SK-N-SH (cell line): Measurements from ENCODE around the gene KCNQ2.

ENCODE experiments used
- MAX ChIP-seq: IDR thresholded peaks from 2 replicates; pipeline ENCODE4 v1.4.0; 2012; ENCODE audit warnings: low read depth
- MXI1 ChIP-seq: IDR thresholded peaks from 2 replicates; pipeline ENCODE4 v1.6.1; 2012; ENCODE audit warnings: mild to moderate bottlenecking, low read depth, low read length, improper control_type of control experiment
- NRF1 ChIP-seq: IDR thresholded peaks from 2 replicates; pipeline ENCODE4 v1.6.1; 2012; ENCODE audit warnings: low read depth, mild to moderate bottlenecking, low read length
- RAD21 ChIP-seq: IDR thresholded peaks from 2 replicates; pipeline ENCODE4 v1.6.1; 2012; ENCODE audit warnings: mild to moderate bottlenecking, low read length
- RXRA ChIP-seq: IDR thresholded peaks from 2 replicates; pipeline ENCODE4 v1.4.0; 2012; ENCODE audit warnings: low read depth, mild to moderate bottlenecking, borderline replicate concordance
- SMC3 ChIP-seq: IDR thresholded peaks from 2 replicates; pipeline ENCODE4 v1.6.1; 2012; ENCODE audit warnings: low read depth, low read length, improper control_type of control experiment
- TAF1 ChIP-seq: IDR thresholded peaks from 2 replicates; pipeline ENCODE4 v1.6.1; 2012; ENCODE audit warnings: low read depth, mild to moderate bottlenecking, low read length, moderate library complexity, borderline replicate concordance
- TF ChIP-seq, protein P1 (sequence below): fragments of 200-600 bp; sonication (generic); IDR thresholded peaks from 2 replicates; pipeline ENCODE4 v1.6.1; 2017; ENCODE audit warnings: antibody characterized with exemption, mild to moderate bottlenecking, moderate library complexity
- TF ChIP-seq, protein P2 (sequence below): IDR thresholded peaks from 2 replicates; pipeline ENCODE4 v1.6.1; 2012; ENCODE audit warnings: mild to moderate bottlenecking, low read depth, low read length, moderate library complexity

GRCh38 chr20:63357921-63358905 lies 114.2 kb downstream of the KCNQ2 start:
- TF ChIP-seq, protein P1, sequence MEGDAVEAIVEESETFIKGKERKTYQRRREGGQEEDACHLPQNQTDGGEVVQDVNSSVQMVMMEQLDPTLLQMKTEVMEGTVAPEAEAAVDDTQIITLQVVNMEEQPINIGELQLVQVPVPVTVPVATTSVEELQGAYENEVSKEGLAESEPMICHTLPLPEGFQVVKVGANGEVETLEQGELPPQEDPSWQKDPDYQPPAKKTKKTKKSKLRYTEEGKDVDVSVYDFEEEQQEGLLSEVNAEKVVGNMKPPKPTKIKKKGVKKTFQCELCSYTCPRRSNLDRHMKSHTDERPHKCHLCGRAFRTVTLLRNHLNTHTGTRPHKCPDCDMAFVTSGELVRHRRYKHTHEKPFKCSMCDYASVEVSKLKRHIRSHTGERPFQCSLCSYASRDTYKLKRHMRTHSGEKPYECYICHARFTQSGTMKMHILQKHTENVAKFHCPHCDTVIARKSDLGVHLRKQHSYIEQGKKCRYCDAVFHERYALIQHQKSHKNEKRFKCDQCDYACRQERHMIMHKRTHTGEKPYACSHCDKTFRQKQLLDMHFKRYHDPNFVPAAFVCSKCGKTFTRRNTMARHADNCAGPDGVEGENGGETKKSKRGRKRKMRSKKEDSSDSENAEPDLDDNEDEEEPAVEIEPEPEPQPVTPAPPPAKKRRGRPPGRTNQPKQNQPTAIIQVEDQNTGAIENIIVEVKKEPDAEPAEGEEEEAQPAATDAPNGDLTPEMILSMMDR = no peak
- TF ChIP-seq MXI1 (no peak), MAX (no peak), RAD21 (no peak), TAF1 (no peak), RXRA (no peak), SMC3 (no peak), NRF1 (no peak)
- TF ChIP-seq, protein P2, sequence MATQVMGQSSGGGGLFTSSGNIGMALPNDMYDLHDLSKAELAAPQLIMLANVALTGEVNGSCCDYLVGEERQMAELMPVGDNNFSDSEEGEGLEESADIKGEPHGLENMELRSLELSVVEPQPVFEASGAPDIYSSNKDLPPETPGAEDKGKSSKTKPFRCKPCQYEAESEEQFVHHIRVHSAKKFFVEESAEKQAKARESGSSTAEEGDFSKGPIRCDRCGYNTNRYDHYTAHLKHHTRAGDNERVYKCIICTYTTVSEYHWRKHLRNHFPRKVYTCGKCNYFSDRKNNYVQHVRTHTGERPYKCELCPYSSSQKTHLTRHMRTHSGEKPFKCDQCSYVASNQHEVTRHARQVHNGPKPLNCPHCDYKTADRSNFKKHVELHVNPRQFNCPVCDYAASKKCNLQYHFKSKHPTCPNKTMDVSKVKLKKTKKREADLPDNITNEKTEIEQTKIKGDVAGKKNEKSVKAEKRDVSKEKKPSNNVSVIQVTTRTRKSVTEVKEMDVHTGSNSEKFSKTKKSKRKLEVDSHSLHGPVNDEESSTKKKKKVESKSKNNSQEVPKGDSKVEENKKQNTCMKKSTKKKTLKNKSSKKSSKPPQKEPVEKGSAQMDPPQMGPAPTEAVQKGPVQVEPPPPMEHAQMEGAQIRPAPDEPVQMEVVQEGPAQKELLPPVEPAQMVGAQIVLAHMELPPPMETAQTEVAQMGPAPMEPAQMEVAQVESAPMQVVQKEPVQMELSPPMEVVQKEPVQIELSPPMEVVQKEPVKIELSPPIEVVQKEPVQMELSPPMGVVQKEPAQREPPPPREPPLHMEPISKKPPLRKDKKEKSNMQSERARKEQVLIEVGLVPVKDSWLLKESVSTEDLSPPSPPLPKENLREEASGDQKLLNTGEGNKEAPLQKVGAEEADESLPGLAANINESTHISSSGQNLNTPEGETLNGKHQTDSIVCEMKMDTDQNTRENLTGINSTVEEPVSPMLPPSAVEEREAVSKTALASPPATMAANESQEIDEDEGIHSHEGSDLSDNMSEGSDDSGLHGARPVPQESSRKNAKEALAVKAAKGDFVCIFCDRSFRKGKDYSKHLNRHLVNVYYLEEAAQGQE = no peak
